ENCODE results near the gene HNRNPUL2.
A peak's percentile ranks its signal among the peaks of the same experiment; 100 is the strongest.
"Not testable (repeated sequence)": the region's sequence is repeated elsewhere in the genome, so short reads cannot be mapped to it uniquely, and the experiment has no call there.

Gene HNRNPUL2

DNA sequence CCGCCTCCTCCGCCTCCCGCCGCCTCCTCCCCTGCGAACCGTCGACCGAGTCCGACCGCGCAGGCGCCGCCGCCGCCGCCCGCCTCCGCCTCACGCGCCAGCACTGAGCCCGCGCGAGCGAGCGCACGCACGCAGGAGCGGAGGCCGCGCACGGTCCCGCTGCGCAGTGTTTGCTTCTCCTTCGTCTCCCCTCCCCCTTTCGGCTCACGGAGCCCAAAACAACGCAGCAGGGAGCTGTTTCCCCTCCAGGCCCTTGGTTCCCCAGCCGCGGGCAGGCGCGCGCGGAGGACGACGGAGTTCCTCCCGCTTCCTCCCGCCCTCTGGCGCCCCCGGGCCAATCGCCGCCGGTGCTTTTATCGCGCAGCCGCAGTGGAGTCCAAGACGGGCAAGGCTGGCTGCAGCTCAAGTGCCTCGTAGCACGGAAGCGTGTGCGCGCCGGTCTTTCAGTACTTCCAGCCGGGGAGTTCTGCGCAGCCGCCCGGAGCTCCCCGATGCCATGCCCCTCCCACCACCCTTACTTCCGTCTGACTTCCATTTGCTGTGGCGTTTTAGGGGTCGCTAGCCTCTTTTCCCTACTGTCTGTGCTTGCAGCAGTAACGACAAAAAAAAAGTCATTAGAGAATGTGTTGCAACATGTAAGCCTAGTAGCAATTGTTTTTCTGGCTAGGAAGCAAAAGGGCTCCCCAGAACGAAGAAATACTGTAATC is at the start of gene HNRNPUL2:
Gene HNRNPUL2 (minus strand): TSS at position 293 of the 707 bp plus-strand sequence. CDS start 301 bp downstream, outside the sequence.
- Histone ChIP-seq H3K4me1 (ENCODE audit: control insufficient read depth, insufficient read depth, low read length) (peaks cover 37% of the 10 kb centered on the region), H3K36me3 (ENCODE audit: control insufficient read depth in 2 of 2, insufficient read depth in 2 of 2, low read length in 2 of 2) (peaks cover 15 to 17% of the 10 kb centered on the region in 2 donors), H3K4me3 (ENCODE audit: low read length in 2 of 2) (peak within 1 kb of the TSS; percentile 99)

DNA sequence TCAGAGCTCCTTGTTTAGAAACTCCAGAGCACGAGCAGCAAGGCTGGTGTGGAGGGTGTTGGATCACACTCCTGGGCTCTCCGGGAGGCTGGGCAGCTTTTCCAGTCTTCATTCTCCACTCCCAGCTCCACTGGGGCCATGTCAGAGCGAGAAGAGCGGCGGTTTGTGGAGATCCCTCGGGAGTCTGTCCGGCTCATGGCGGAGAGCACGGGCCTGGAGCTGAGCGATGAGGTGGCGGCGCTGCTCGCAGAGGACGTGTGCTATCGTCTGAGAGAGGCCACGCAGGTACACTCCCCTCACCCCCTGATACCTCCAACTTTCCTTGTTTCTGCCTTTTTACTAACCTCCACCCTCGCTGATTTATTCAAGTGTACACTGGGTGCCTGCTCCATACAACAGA is 48.4 kb upstream of the HNRNPUL2 start:
- Histone ChIP-seq H3K4me1 (ENCODE audit: control insufficient read depth, insufficient read depth, low read length) (peaks cover 16% of the 10 kb centered on the region), H3K9ac (ENCODE audit: low read length in 2 of 2) (no peak overlapping the region), H3K4me3 (ENCODE audit: low read length in 2 of 2) (no peak overlapping the region), H3K9me3 (ENCODE audit: control insufficient read depth in 2 of 2, low read length in 2 of 2) (no peaks in the 10 kb centered on the region), H3K27me3 (ENCODE audit: control insufficient read depth in 1 of 2, insufficient read depth in 2 of 2, low read length in 2 of 2) (no peaks in the 10 kb centered on the region), H3K27ac (ENCODE audit: low read length) (no peak overlapping the region), H3K36me3 (ENCODE audit: control insufficient read depth in 2 of 2, insufficient read depth in 2 of 2, low read length in 2 of 2) (peaks cover 9 to 21% of the 10 kb centered on the region in 2 donors)

More for the DNA sequence above, at the start of gene HNRNPUL2:
- Histone ChIP-seq H3K27me3 (ENCODE audit: control insufficient read depth in 1 of 2, insufficient read depth in 2 of 2, low read length in 2 of 2) (no peaks in the 10 kb centered on the region), H3K9me3 (ENCODE audit: control insufficient read depth in 2 of 2, low read length in 2 of 2) (no peaks in the 10 kb centered on the region), H3K9ac (ENCODE audit: low read length in 2 of 2) (peak within 1 kb of the TSS; percentile 88 to 94), H3K27ac (ENCODE audit: low read length) (peak within 1 kb of the TSS; percentile 97)

DNA sequence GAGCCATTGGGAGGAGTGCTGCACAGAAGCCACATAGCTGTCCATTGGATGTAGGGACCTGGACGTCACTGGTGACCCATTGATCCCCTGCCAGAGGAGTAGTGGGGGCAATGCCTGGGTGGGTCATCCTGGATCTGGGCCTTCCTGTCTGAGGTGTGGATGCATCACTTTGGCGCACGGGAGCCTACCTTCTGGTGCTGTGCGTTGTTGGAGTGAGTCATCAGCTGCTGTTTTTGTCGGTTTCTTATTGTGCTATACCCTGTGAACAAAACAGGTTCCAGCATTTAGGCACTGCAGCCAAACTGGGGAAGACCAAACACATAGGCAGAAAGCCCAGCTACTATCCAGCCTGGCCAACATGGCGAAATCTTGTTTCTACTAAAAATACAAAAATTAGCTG is 47.1 kb upstream of the HNRNPUL2 start:
- no peaks in the 10 kb centered on the region for H3K27me3 ChIP-seq (ENCODE audit: control insufficient read depth in 1 of 2, insufficient read depth in 2 of 2, low read length in 2 of 2)
- H3K4me3 ChIP-seq (ENCODE audit: low read length in 2 of 2) = no peak overlapping the region
- H3K9me3 ChIP-seq (ENCODE audit: control insufficient read depth in 2 of 2, low read length in 2 of 2) = no peaks in the 10 kb centered on the region
- H3K27ac ChIP-seq (ENCODE audit: low read length) = no peak overlapping the region
- H3K4me1 ChIP-seq (ENCODE audit: control insufficient read depth, insufficient read depth, low read length) = peaks cover 27% of the 10 kb centered on the region
- H3K36me3 ChIP-seq (ENCODE audit: control insufficient read depth in 2 of 2, insufficient read depth in 2 of 2, low read length in 2 of 2) = peaks cover 9 to 21% of the 10 kb centered on the region in 2 donors
- H3K9ac ChIP-seq (ENCODE audit: low read length in 2 of 2) = no peak overlapping the region

DNA sequence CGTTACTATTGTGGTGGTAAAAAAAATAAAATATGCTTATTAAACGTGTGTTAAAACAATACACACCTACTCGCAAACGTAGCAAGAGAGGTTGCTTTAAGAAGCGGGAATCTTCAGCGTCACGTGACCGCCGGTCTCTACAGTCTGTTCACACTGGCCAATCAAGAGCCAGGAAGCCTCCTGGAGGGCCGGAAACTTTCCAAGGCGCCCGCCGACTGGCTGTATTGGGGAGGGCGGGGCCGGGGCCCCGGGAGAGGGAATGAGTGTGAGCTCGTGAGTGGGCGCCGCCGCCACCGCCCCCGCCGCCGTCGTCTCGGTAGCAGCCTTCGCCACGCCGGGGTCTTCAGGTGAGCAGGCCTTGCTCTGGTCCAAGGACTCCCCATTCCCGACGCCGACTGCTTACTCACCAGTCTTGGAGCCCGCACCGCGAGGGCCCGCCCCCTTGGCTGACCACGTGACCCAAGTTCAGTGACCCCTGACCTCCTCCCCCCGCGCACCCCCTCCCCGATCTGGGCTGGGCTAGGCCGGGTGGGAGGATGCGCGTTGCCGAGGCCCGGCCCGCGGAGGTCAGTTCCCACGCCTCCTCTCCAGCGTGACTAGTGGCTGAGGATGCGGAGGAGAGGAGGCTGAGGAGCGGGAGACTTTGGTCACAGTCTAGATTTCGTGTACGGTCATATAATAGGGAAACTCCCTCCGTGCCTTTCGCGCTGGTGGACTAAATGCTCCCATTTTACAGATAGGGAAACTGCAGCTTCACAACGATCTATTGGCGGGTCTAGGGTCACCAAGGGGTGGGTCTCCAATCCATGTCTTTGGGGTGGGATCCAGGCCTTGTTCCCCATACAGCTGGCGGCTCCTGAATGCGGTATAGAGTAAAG is 44.1 kb upstream of the HNRNPUL2 start, which contains the start of gene TAF6L:
Gene TAF6L (plus strand): TSS at position 253 of the 878 bp plus-strand sequence. CDS start 4,388 bp downstream, outside the sequence.
- H3K27me3 ChIP-seq (ENCODE audit: control insufficient read depth in 1 of 2, insufficient read depth in 2 of 2, low read length in 2 of 2) = no peaks in the 10 kb centered on the region
- H3K36me3 ChIP-seq (ENCODE audit: control insufficient read depth in 2 of 2, insufficient read depth in 2 of 2, low read length in 2 of 2) = peaks cover 12 to 13% of the 10 kb centered on the region in 2 donors
- H3K9me3 ChIP-seq (ENCODE audit: control insufficient read depth in 2 of 2, low read length in 2 of 2) = no peaks in the 10 kb centered on the region
- H3K27ac ChIP-seq (ENCODE audit: low read length) = peak within 1 kb of the TSS; percentile 88
- peak within 1 kb of the TSS; percentile 67 to 80 for H3K9ac ChIP-seq (ENCODE audit: low read length in 2 of 2)
- H3K4me1 ChIP-seq (ENCODE audit: control insufficient read depth, insufficient read depth, low read length) = peaks cover 27% of the 10 kb centered on the region
- H3K4me3 ChIP-seq (ENCODE audit: low read length in 2 of 2) = peak within 1 kb of the TSS; percentile 85 to 93

DNA sequence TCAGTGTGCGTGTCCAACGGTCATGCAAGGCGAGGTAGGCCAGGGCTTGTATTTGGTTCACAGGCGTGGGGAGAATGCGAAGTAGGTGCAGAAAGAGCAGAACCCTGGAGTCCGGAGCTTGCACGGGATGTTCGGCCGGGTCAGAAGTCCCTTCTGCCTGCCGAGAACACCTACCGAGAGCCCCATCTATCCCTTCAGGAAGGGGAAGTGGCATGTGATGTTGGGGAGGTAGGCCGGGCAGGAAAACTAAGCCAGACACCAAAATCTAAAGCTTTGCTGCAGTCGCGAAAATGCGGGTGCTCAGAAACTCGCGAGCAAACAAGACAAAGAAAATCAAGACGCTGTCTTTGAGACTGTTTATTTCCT is 43.5 kb upstream of the HNRNPUL2 start:
- Histone ChIP-seq H3K27me3 (ENCODE audit: control insufficient read depth in 1 of 2, insufficient read depth in 2 of 2, low read length in 2 of 2) (no peaks in the 10 kb centered on the region), H3K9ac (ENCODE audit: low read length in 2 of 2) (peak overlapping the region; percentile 67 to 80), H3K4me3 (ENCODE audit: low read length in 2 of 2) (peak overlapping the region; percentile 85 to 93), H3K9me3 (ENCODE audit: control insufficient read depth in 2 of 2, low read length in 2 of 2) (no peaks in the 10 kb centered on the region), H3K4me1 (ENCODE audit: control insufficient read depth, insufficient read depth, low read length) (peaks cover 27% of the 10 kb centered on the region), H3K27ac (ENCODE audit: low read length) (peak overlapping the region; percentile 88), H3K36me3 (ENCODE audit: control insufficient read depth in 2 of 2, insufficient read depth in 2 of 2, low read length in 2 of 2) (peaks cover 12 to 14% of the 10 kb centered on the region in 2 donors)

DNA sequence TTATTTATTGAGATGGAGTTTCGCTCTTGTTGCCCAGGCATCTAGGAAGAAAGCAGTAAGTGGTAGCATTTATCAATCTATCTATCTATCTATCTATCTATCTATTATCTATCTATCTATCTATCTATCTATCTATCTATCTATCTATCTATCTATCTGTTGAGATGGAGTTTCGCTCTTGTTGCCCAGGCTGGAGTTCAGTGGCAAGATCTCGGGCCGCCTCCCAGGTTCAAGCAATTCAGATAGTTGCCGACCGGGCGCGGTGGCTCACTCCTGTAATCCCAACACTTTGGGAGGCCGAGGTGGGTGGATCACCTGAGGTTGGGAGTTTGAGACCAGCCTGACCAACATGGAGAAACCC is 33.6 kb upstream of the HNRNPUL2 start:
- H3K9me3 ChIP-seq (ENCODE audit: control insufficient read depth in 2 of 2, low read length in 2 of 2); H3K36me3 ChIP-seq (ENCODE audit: control insufficient read depth in 2 of 2, insufficient read depth in 2 of 2, low read length in 2 of 2); H3K27me3 ChIP-seq (ENCODE audit: control insufficient read depth in 1 of 2, insufficient read depth in 2 of 2, low read length in 2 of 2); H3K27ac ChIP-seq (ENCODE audit: low read length); H3K9ac ChIP-seq (ENCODE audit: low read length in 2 of 2): not testable (repeated sequence)
- Histone ChIP-seq H3K4me3 (ENCODE audit: low read length in 2 of 2) (peak overlapping the region in 1 of 2 donors; percentile 95), H3K4me1 (ENCODE audit: control insufficient read depth, insufficient read depth, low read length) (peaks cover 14% of the 10 kb centered on the region)

DNA sequence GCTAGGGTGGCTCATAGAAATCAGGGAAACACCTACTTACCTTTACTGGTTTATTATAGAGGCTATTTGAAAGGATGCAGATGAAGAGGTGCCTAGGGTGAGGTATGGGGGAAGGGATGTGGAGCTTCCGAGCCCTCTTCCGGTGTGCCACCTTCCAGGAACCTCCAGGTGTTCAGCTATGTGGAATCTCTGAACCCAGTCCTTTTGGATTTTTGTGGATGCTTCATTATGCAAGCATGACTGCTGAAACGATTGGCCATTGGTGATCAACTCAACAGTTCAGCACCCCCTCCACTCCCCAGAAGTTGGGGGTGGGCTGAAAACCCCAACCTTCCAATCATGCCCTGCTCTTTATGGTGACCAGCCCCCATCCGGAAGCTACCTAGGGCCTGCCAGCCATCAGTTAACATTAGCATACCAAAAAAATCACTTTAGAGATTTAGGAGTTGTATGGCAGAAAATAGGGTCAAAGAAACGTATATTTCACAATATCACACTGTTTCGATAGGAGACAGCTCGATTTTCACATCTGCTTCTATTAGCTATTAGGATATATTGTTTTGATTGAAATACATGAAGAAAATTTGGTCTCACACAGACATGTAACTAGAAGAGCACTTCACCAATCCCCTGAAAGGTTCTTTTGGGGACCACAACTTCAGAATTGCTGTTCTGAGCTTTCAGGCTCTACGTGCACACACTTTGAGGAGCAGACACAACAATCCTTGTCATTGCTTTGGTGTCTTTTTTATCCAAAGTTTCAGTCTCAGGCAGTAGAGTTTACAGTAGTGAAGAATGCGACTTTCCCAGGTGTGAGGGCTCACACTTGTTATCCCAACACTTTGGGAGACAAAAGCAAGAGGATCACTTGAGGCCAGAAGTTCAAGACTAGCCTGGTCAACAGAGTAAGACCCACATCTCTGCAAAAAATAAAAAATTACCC is 30.9 kb upstream of the HNRNPUL2 start:
- Histone ChIP-seq H3K4me1 (ENCODE audit: control insufficient read depth, insufficient read depth, low read length) (peaks cover 22% of the 10 kb centered on the region), H3K36me3 (ENCODE audit: control insufficient read depth in 2 of 2, insufficient read depth in 2 of 2, low read length in 2 of 2) (peaks cover 0 to 2% of the 10 kb centered on the region in 2 donors), H3K27me3 (ENCODE audit: control insufficient read depth in 1 of 2, insufficient read depth in 2 of 2, low read length in 2 of 2) (no peaks in the 10 kb centered on the region), H3K27ac (ENCODE audit: low read length) (no peak overlapping the region), H3K9ac (ENCODE audit: low read length in 2 of 2) (no peak overlapping the region), H3K4me3 (ENCODE audit: low read length in 2 of 2) (no peak overlapping the region), H3K9me3 (ENCODE audit: control insufficient read depth in 2 of 2, low read length in 2 of 2) (no peaks in the 10 kb centered on the region)

DNA sequence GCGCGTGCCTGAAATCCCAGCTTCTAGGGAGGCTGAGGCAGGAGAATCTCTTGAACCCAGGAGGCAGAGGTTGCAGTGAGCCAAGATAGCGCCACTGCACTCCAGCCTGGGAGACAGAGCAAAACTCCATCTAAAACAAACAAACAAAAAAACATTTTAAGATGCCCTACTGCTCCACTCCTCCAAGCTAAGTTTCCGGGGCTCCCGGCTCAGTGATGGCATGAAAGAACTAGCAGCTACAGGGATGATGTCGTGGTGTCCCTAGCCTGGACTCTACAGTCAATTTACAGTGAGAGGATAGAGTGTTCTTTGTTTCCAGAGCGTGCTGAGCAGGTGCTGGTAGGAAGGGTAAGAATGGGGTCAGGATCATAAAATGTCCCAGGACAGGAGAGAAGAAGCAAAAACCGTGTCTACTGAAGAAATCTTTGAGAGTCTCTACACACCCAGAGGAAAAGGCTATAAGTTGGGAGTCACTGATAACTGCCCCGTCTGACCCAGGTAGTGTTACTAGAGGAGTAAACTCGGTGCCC is 27.9 kb upstream of the HNRNPUL2 start:
- no peak overlapping the region for H3K9ac ChIP-seq (ENCODE audit: low read length in 2 of 2)
- peaks cover 11 to 12% of the 10 kb centered on the region in 2 donors for H3K36me3 ChIP-seq (ENCODE audit: control insufficient read depth in 2 of 2, insufficient read depth in 2 of 2, low read length in 2 of 2)
- no peak overlapping the region for H3K27ac ChIP-seq (ENCODE audit: low read length)
- no peaks in the 10 kb centered on the region for H3K9me3 ChIP-seq (ENCODE audit: control insufficient read depth in 2 of 2, low read length in 2 of 2)
- H3K4me1 ChIP-seq (ENCODE audit: control insufficient read depth, insufficient read depth, low read length) = peaks cover 19% of the 10 kb centered on the region
- no peaks in the 10 kb centered on the region for H3K27me3 ChIP-seq (ENCODE audit: control insufficient read depth in 1 of 2, insufficient read depth in 2 of 2, low read length in 2 of 2)
- no peak overlapping the region for H3K4me3 ChIP-seq (ENCODE audit: low read length in 2 of 2)

DNA sequence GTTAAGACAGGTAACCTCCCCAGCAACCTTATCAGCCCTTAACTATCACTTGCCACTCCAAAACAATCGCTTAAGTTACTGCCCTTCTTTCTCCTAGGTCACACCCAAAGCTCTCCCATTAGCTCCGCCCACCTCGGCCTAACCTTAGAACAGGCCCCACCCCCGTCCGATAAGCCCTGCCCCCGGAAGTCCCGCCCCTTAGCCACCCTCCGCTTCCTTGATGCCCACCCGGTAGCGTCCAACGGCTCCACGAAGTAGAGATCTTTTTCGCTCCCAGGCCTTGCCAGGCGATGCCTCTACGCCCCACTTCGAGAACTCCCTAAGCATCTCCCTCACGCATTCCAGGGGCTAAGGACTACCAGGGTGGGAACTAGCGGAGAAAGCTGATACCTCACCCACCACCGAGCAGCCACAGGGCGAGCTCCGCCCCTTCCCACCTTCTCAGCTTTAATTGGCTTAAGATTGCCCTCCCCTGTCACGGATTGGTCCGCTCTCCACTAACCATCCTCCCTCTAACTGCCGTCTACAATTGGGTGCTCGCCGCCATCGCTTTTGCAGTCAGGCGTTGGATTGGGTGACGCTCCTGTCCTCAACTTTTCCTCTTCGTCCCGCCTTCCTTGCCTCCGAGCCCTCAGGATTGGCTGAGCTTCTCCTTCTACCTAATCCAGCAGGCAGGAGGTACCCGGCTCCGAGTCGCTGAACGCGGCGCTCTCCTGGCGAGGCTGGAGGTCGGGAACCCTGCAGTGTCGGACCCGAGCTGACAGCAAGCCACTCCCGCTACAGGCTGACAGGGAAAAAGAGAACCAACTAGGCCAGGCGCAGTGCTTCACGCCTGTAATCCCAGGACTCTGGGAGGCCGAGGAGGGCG is 26.7 kb upstream of the HNRNPUL2 start, which contains the start of gene ZBTB3:
Gene ZBTB3 (minus strand): TSS at position 425 of the 868 bp plus-strand sequence. CDS start 496 bp downstream, outside the sequence.
- Histone ChIP-seq H3K27me3 (ENCODE audit: control insufficient read depth in 1 of 2, insufficient read depth in 2 of 2, low read length in 2 of 2) (no peaks in the 10 kb centered on the region), H3K9ac (ENCODE audit: low read length in 2 of 2) (peak within 1 kb of the TSS; percentile 83 to 92), H3K9me3 (ENCODE audit: control insufficient read depth in 2 of 2, low read length in 2 of 2) (no peaks in the 10 kb centered on the region), H3K4me3 (ENCODE audit: low read length in 2 of 2) (peak within 1 kb of the TSS; percentile 95 to 100), H3K27ac (ENCODE audit: low read length) (peak within 1 kb of the TSS; percentile 87), H3K36me3 (ENCODE audit: control insufficient read depth in 2 of 2, insufficient read depth in 2 of 2, low read length in 2 of 2) (peaks cover 11 to 12% of the 10 kb centered on the region in 2 donors), H3K4me1 (ENCODE audit: control insufficient read depth, insufficient read depth, low read length) (peaks cover 19% of the 10 kb centered on the region)
